ENCODE measurements around the gene TPBGL.

The TPBGL gene

GRCh38 chr11:75280770-75281468 lies 40.3 kb downstream of the TPBGL start:
- no peak overlapping the region for H3K4me3 ChIP-seq (ENCODE audit: low read depth, low read length)
- no peak for DNase-seq (ENCODE audit: low read depth)
- TF ChIP-seq CTCF (IDR thresholded peaks at IDR 0.05; ENCODE audit: control insufficient read depth, extremely low read depth, insufficient read depth) = no peak

- DNase-seq (ENCODE audit: low read depth) = no peak
- no peak overlapping the region for H3K4me3 ChIP-seq (ENCODE audit: low read depth, low read length)
- no peak for TF ChIP-seq CTCF (IDR thresholded peaks at IDR 0.05; ENCODE audit: control insufficient read depth, extremely low read depth, insufficient read depth)
These were observed 41.0 kb downstream of the TPBGL start for GRCh38 chr11:75281469-75282095.

GRCh38 chr11:75283391-75283931 lies 42.9 kb downstream of the TPBGL start:
- no peak for DNase-seq (ENCODE audit: low read depth)
- H3K4me3 ChIP-seq (ENCODE audit: low read depth, low read length) = no peak overlapping the region
- TF ChIP-seq CTCF (IDR thresholded peaks at IDR 0.05; ENCODE audit: control insufficient read depth, extremely low read depth, insufficient read depth) = no peak

GRCh38 chr11:75285776-75286360 lies 45.3 kb downstream of the TPBGL start:
- no peak overlapping the region for H3K4me3 ChIP-seq (ENCODE audit: low read depth, low read length)
- TF ChIP-seq CTCF (IDR thresholded peaks at IDR 0.05; ENCODE audit: control insufficient read depth, extremely low read depth, insufficient read depth) = no peak
- DNase-seq (ENCODE audit: low read depth) = no peak

- DNase-seq (ENCODE audit: low read depth) = no peak
These were observed 46.4 kb downstream of the TPBGL start for GRCh38 chr11:75286826-75287465.

GRCh38 chr11:75287579-75287978 lies 47.0 kb downstream of the TPBGL start:
- no peak overlapping the region for H3K4me3 ChIP-seq (ENCODE audit: low read depth, low read length)
- no peak for DNase-seq (ENCODE audit: low read depth)
- no peak for TF ChIP-seq CTCF (IDR thresholded peaks at IDR 0.05; ENCODE audit: control insufficient read depth, extremely low read depth, insufficient read depth)

More at GRCh38 chr11:75286826-75287465, 46.4 kb downstream of the TPBGL start:
- TF ChIP-seq CTCF (IDR thresholded peaks at IDR 0.05; ENCODE audit: control insufficient read depth, extremely low read depth, insufficient read depth) = no peak
- H3K4me3 ChIP-seq (ENCODE audit: low read depth, low read length) = no peak overlapping the region

Data from LNCaP clone FGC (cell line).